NCI-H345 (cell line): ENCODE measurements around the gene IL1RAPL2.
"Not testable (repeated sequence)": the region's sequence is repeated elsewhere in the genome, so short reads cannot be mapped to it uniquely, and the experiment has no call there.

Source experiments
- DNase-seq: peaks from one replicate; lab custom pipeline; 2025; lab: John Stamatoyannopoulos, UW

IL1RAPL2 gene

DNA sequence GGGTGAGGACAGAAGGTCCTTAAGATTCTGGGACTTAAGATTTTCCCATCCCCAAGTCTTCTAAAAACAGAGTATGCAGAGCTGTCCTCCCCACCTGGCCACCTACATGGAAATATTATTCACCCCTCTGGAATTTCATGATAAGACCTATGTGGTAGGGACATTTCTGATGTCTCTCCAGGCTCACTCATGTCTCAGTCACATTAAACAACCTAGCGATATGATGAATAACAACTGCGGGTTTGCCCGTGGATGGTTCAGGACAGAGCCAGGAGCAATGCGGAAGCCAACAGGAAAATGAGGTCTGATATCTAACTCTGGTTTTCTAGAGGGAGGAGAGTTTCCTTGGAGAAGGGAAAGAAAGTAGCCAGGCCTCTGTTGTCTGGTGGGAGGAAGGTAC lies 607.1 kb downstream of the IL1RAPL2 start:
- no peak for DNase-seq

DNA sequence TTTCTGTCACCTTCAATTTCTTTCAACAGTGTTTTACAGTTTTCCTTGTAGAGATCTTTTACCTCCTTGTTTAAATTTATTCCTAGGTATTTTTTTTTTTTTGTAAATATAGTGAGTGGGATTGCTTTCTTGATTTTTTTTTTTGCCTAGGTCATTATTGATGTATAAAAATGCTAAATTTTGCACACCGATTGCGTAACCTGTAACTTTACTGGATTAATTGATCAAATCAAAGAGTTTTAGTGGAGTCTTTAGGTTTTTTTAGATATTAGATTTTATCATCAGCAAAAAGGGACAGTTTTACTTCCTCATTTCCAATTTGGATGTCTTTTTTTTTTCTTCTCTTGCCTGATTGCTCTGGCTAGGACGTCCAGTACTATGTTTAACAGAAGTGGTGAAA lies 613.6 kb downstream of the IL1RAPL2 start:
- no peak for DNase-seq

- DNase-seq, result no peak
These were observed 623.1 kb downstream of the IL1RAPL2 start for GRCh38 chrX:105189093-105189492.

DNA sequence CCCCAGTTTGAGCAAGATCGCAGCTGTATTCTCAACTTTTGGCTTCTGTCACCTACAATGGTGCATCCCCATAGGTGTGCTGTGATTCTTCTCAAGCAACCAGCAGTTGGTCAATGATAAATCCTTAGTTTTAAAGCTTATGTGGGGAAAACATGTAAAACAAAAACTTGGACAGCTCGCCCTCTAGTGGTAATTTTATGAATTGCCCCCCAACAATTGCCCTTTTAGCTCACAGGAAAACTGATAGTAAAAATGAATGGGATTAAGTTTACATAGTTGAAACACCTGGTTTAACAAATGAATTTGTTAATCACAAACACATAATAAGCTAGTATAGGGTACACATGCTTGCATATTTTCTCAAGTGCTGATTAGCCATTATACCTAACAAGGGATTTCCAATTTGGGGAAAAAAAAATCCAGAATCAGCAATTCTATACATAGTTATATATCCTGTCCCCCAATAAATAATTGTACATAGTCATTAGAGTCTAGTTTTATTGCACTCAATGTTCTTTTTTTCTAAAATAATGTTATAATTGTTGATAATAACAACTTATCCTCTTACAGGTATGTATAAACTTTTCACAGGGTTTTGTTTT lies 624.4 kb downstream of the IL1RAPL2 start:
- DNase-seq, result no peak

DNA sequence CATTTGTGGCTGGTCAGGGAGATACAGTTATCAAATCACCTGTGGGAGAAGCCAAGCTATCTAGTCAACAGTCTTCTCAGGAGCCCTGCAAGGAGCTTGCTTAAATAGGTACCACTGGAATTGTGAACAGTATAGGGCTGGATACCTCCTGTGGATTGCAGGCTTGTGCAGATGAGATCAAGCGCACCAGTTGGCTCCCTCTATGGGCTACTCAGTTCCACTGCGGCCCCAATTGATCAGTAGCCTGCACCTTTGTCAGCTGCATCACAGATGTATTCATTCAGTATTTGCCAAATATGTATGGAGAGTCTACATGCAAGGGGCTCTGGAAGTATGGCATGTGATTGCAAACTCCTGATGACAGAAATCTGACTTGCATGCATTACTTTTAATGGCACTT lies 625.9 kb downstream of the IL1RAPL2 start:
- no peak for DNase-seq

DNA sequence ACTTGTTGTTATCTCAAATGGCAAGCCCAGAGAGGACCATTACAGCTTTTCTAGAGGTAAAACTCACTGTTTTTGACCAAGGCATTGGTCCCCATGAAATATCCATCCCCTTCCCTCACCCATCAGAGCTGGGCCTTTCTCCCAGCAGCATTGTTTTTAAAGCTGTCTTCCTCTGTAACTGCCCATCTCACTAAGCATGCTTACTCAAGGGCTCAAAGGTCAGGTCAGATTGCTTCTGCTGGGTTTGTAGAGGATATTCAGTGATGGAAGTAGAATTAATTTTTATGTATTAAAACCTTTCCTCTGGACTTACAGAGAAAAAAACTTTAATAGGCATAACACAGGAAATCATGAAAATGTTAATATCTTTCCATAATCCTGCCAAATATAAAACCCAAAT lies 643.4 kb downstream of the IL1RAPL2 start:
- DNase-seq, result no peak

DNA sequence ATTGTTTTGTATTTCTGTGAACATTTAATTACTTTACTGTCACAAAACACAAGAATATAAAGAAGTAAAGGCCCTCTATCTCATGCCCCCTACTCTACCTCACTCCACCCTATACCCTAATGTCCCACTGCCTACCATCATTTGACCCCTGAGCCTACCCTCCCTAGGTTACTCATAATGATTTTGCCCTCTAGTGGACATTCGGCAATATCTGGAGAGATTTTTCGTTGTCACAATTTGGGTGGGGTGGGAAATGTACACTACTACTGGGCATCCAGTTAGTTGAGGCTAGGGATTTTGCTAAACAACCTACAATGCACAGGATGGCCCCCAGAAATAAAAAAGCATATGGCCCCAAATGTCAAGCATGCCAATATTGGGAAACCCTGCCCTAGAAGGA lies 644.3 kb downstream of the IL1RAPL2 start:
- no peak for DNase-seq

- no peak for DNase-seq
These were observed 645.1 kb downstream of the IL1RAPL2 start for GRCh38 chrX:105211066-105211575.

- DNase-seq, result no peak
These were observed 653.7 kb downstream of the IL1RAPL2 start for GRCh38 chrX:105219454-105220401.

GRCh38 chrX:105220636-105221035 lies 654.6 kb downstream of the IL1RAPL2 start, which contains the start of gene TEX13A:
Gene TEX13A (minus strand): TSS chrX:105220694. CDS start chrX:105220397, 297 bp downstream.
- no peak for DNase-seq

- DNase-seq, result no peak
These were observed 655.4 kb downstream of the IL1RAPL2 start for GRCh38 chrX:105221374-105221773.

DNA sequence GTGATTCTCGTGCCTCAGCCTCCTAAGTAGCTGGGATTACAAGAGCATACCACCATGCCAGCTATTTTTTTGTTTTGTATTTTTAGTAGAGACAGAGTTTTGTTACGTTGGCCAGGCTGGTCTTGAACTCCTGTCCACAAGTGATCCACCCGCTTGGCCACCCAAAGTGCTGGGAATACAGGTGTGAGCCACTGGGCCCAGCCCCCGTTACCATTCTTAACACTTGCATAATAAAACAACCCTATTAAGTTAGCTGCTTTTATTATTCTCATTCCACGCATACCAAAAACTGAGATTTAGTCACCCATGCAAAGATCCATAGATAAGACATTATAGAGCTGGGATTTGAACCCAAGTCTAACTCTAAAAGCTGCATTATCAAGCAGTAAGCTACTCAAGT lies 660.5 kb downstream of the IL1RAPL2 start:
- no peak for DNase-seq

- DNase-seq, result no peak
These were observed 662.6 kb downstream of the IL1RAPL2 start for GRCh38 chrX:105228602-105229001.

- DNase-seq, result no peak
These were observed 663.1 kb downstream of the IL1RAPL2 start for GRCh38 chrX:105229146-105229545.

DNA sequence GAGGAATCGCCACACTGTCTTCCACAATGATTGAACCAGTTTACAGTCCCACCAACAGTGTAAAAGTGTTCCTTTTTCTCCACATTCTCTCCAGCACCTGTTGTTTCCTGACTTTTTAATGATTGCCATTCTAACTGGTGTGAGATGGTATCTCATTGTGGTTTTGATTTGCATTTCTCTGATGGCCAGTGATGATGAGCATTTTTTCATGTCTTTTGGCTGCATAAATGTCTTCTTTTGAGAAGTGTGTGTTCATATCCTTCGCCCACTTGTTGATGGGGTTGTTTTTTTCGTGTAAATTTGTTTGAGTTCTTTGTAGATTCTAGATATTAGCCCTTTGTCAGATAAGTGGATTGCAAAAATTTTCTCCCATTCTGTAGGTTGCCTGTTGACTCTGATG lies 671.4 kb downstream of the IL1RAPL2 start:
- DNase-seq, result not testable (repeated sequence)

- no peak for DNase-seq
These were observed 675.1 kb downstream of the IL1RAPL2 start for GRCh38 chrX:105241056-105241455.

- DNase-seq, result no peak
These were observed 694.5 kb downstream of the IL1RAPL2 start for GRCh38 chrX:105260291-105261043.

DNA sequence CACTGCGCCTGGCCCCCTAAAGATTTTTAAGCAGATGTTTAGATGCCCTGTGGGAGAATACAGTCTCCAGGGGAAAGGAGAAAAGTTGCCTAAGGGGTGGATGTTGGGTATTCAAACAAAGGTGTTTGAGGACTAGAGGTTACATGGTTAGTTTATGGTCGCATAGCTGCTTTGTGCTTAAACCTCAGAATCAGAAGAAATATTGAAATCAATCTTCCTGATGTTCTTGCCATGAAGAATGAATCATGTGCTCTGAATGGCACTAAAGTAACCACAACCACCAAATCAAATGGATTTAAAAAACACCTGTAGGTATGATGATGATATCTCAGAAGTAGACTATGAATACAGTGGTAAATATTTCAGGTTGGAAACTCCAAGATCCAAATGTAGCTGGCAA lies 697.2 kb downstream of the IL1RAPL2 start:
- no peak for DNase-seq

GRCh38 chrX:105263801-105264200 lies 697.8 kb downstream of the IL1RAPL2 start:
- no peak for DNase-seq

- DNase-seq, result no peak
These were observed 699.1 kb downstream of the IL1RAPL2 start for GRCh38 chrX:105265093-105265492.

GRCh38 chrX:105266456-105266855 lies 700.5 kb downstream of the IL1RAPL2 start:
- no peak for DNase-seq

DNA sequence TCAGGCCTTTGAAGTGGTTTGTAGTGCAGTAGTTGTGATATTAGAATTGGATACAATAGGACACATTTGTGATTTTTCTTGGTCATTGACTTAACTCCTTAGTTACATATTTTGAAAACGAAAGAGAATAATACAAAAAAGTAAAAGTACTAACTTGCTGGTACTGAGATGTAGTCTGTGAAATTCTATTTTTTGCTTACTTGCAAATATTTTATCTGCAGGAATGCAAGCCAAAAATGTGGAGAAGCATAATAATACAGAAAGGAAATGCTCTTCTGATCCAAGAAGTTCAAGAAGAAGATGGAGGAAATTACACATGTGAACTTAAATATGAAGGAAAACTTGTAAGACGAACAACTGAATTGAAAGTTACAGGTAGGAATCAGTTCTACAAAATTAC lies 701.2 kb downstream of the IL1RAPL2 start:
- DNase-seq, result no peak
